ENCODE results near the gene SELPLG.

SELPLG gene

GRCh38 chr12:108650083-108650482 lies 16.4 kb upstream of the SELPLG start:
- no peaks in the 10 kb centered on the region for H3K9me3 ChIP-seq
- peaks cover 64% of the 10 kb centered on the region for H3K36me3 ChIP-seq
- no peaks in the 10 kb centered on the region for H3K27me3 ChIP-seq
- H3K4me3 ChIP-seq (ENCODE audit: low read depth, low read length), result no peak overlapping the region
- no peaks in the 10 kb centered on the region; the same call in 1 of the 2 replicates for H3K4me1 ChIP-seq
- no peak for TF ChIP-seq CTCF (IDR thresholded peaks at IDR 0.05; ENCODE audit: low read depth, low read length)
- DNase-seq, result no peak

GRCh38 chr12:108649669-108650068 lies 16.0 kb upstream of the SELPLG start:
- H3K9me3 ChIP-seq, result no peaks in the 10 kb centered on the region
- no peak for TF ChIP-seq CTCF (IDR thresholded peaks at IDR 0.05; ENCODE audit: low read depth, low read length)
- no peaks in the 10 kb centered on the region for H3K27me3 ChIP-seq
- peaks cover 64% of the 10 kb centered on the region for H3K36me3 ChIP-seq
- no peak overlapping the region for H3K4me3 ChIP-seq (ENCODE audit: low read depth, low read length)
- no peak for DNase-seq
- H3K4me1 ChIP-seq, result no peaks in the 10 kb centered on the region; the same call in 1 of the 2 replicates

GRCh38 chr12:108649126-108649525 lies 15.4 kb upstream of the SELPLG start:
- no peaks in the 10 kb centered on the region for H3K27me3 ChIP-seq
- H3K4me3 ChIP-seq (ENCODE audit: low read depth, low read length), result no peak overlapping the region
- H3K9me3 ChIP-seq, result no peaks in the 10 kb centered on the region
- H3K36me3 ChIP-seq, result peaks cover 64% of the 10 kb centered on the region
- no peaks in the 10 kb centered on the region; the same call in 1 of the 2 replicates for H3K4me1 ChIP-seq
- TF ChIP-seq CTCF (IDR thresholded peaks at IDR 0.05; ENCODE audit: low read depth, low read length), result no peak
- no peak for DNase-seq

GRCh38 chr12:108648371-108648770 lies 14.7 kb upstream of the SELPLG start:
- Histone ChIP-seq H3K36me3 (peaks cover 64% of the 10 kb centered on the region), H3K9me3 (no peaks in the 10 kb centered on the region), H3K4me1 (no peaks in the 10 kb centered on the region; the same call in 1 of the 2 replicates), H3K4me3 (ENCODE audit: low read depth, low read length) (no peak overlapping the region), H3K27me3 (no peaks in the 10 kb centered on the region)
- no peak for DNase-seq
- TF ChIP-seq CTCF (IDR thresholded peaks at IDR 0.05; ENCODE audit: low read depth, low read length), result no peak

- Histone ChIP-seq H3K4me3 (ENCODE audit: low read depth, low read length) (no peak overlapping the region), H3K9me3 (no peaks in the 10 kb centered on the region), H3K27me3 (no peaks in the 10 kb centered on the region), H3K36me3 (peaks cover 58% of the 10 kb centered on the region), H3K4me1 (peaks cover 2% of the 10 kb centered on the region)
- no peak for DNase-seq
- no peak for TF ChIP-seq CTCF (IDR thresholded peaks at IDR 0.05; ENCODE audit: low read depth, low read length)
Observed at GRCh38 chr12:108647585-108648287, 14.0 kb upstream of the SELPLG start.
